Gastrocnemius medialis (tissue), 4 donors: ENCODE results near the gene DUS1L. TPM values are rescaled to one million over a fixed set of nuclear protein-coding genes. Genes with fewer than 3 reads are reported as not detected.

ENCODE experiments used
- ATAC-seq, 2 donors: fragments of 150-250 bp; one replicate each; pipeline ENCODE4 v1.9.1; 2016
- DNase-seq, 2 donors: peaks; one replicate each; pipeline ENCODE4 v3.0.0-alpha.2; 2019
- H3K27ac ChIP-seq, 4 donors: fragments of 200-600 bp; sonication (generic); 1 replicate in 1 of 4; 2 replicates in 3 of 4; pipeline ENCODE4 v1.5.1; 2016 to 2018; ENCODE audit warnings: mild to moderate bottlenecking in 2 of 4, moderate library complexity in 1 of 4
- H3K27me3 ChIP-seq, 3 donors: fragments of 200-600 bp; sonication (generic) in 2 of 3; 1 replicate in 1 of 3; 2 replicates in 2 of 3; pipeline versions ENCODE4 v1.5.1 to v1.6.0; 2016 to 2019; ENCODE audit warnings: mild to moderate bottlenecking in 1 of 3, moderate library complexity in 1 of 3
- H3K36me3 ChIP-seq, 2 donors: fragments of 200-600 bp; sonication (generic) in 1 of 2; one replicate each; pipeline ENCODE4 v1.5.1; 2017 to 2018
- H3K4me1 ChIP-seq, 2 donors: fragments of 200-600 bp; sonication (generic) in 1 of 2; one replicate each; pipeline ENCODE4 v1.5.1; 2016 to 2017; ENCODE audit warnings: mild to moderate bottlenecking in 2 of 2
- H3K4me3 ChIP-seq, 4 donors: fragments of 200-600 bp; sonication (generic) in 3 of 4; 1 replicate in 1 of 4; 2 replicates in 3 of 4; pipeline ENCODE4 v1.5.1; 2016 to 2019; ENCODE audit warnings: mild to moderate bottlenecking in 2 of 4
- H3K9me3 ChIP-seq, 3 donors: fragments of 200-600 bp; sonication (generic) in 2 of 3; 1 replicate in 1 of 3; 2 replicates in 2 of 3; pipeline ENCODE4 v1.5.1; 2016 to 2019
- POLR2A ChIP-seq, 2 donors: fragments of 450-650 bp; IDR thresholded peaks; one replicate each; pipeline ENCODE4 v1.6.1; 2017; ENCODE audit warnings: antibody characterized with exemption in 2 of 2, mild to moderate bottlenecking in 2 of 2, moderate library complexity in 2 of 2
- in situ Hi-C, 4 donors: fragments of 200-750 bp; cut with MboI; loops; one replicate each; pipeline versions ENCODE4 v1.15.0 to v1.8.0; 2017; ENCODE audit warnings: low sequenced_read_pairs in 4 of 4
- intact Hi-C: fragments of 100-400 bp; cut with DNase I; formaldehyde crosslinking; loops from one replicate; pipeline ENCODE4 v1.15.1; 2023; ENCODE audit warnings: low total_unique reads
- total RNA-seq, 4 donors: library from RNA; depleted of rRNA; stranded (reverse); fragments of >200 nt; gene quantifications; one replicate each; pipeline versions ENCODE4 v1.1.0 to v1.2.3, GENCODE V29; 2016
- TF ChIP-seq, protein P1 (sequence below), 5 experiments: fragments of 450-650 bp in 3 of 5; fragments of 200-600 bp in 2 of 5; sonication (generic) in 2 of 5; IDR thresholded peaks in 4 of 5; conservative IDR thresholded peaks in 1 of 5; 1 replicate in 4 of 5; 2 replicates in 1 of 5; pipeline ENCODE4 v1.5.1; 2016 to 2019; ENCODE audit warnings: antibody characterized with exemption in 5 of 5, mild to moderate bottlenecking in 3 of 5, moderate library complexity in 3 of 5

Gene DUS1L
- total RNA-seq, 4 donors from 2014 or later: 54.6 to 119 (median 83.2) TPM

DNA sequence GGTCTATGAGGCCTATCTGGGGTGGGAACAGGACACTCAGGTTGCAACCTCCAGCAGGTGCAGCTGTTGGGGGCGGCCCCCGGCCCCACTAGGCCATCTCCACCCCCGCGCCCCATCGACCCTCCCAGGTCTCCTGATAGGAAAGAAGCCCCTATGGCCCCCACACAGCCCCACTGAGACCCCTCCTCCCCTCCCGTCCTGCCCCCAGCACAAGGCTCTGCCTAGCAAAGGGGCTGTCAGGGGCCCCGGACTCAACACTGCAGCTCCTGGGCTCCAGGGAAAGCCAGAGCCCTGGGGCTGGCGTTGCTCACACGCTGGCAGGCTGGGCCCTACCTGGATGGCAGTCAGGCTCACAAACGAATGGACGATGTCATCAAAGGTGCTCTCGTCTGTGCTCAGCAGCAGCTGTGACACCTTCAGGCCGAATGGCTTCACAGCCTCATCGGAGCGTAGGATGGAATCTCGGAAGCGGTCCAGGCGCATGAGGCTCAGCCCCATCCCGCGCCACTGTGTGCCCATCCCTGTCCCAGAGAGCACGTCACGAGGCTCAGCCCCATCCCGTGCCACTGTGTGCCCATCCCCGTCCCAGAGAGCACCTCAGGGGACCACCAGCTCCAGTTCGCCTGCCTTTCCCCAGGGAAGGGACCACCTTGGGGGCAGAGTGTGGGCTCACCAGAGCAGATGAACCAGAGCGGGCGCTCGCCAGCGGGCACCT lies 25.1 kb upstream of the DUS1L start:
- DNase-seq (no peak), ATAC-seq (no peak)
- H3K36me3 ChIP-seq: peaks cover 0 to 99% of the 10 kb centered on the region in 2 donors
- intact Hi-C loops (no loop called here), in situ Hi-C loops (no loop called here)
- no peak overlapping the region for H3K4me3 ChIP-seq
- H3K27ac ChIP-seq: no peak overlapping the region
- H3K27me3 ChIP-seq: no peaks in the 10 kb centered on the region
- TF ChIP-seq, protein P1, sequence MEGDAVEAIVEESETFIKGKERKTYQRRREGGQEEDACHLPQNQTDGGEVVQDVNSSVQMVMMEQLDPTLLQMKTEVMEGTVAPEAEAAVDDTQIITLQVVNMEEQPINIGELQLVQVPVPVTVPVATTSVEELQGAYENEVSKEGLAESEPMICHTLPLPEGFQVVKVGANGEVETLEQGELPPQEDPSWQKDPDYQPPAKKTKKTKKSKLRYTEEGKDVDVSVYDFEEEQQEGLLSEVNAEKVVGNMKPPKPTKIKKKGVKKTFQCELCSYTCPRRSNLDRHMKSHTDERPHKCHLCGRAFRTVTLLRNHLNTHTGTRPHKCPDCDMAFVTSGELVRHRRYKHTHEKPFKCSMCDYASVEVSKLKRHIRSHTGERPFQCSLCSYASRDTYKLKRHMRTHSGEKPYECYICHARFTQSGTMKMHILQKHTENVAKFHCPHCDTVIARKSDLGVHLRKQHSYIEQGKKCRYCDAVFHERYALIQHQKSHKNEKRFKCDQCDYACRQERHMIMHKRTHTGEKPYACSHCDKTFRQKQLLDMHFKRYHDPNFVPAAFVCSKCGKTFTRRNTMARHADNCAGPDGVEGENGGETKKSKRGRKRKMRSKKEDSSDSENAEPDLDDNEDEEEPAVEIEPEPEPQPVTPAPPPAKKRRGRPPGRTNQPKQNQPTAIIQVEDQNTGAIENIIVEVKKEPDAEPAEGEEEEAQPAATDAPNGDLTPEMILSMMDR (IDR thresholded peaks at IDR 0.05 in 4 of 5, conservative IDR thresholded peaks at IDR 0.05 in 1 of 5): no peak
- TF ChIP-seq POLR2A (IDR thresholded peaks at IDR 0.05): no peak
- H3K4me1 ChIP-seq: no peaks in the 10 kb centered on the region
- H3K9me3 ChIP-seq: no peaks in the 10 kb centered on the region

DNA sequence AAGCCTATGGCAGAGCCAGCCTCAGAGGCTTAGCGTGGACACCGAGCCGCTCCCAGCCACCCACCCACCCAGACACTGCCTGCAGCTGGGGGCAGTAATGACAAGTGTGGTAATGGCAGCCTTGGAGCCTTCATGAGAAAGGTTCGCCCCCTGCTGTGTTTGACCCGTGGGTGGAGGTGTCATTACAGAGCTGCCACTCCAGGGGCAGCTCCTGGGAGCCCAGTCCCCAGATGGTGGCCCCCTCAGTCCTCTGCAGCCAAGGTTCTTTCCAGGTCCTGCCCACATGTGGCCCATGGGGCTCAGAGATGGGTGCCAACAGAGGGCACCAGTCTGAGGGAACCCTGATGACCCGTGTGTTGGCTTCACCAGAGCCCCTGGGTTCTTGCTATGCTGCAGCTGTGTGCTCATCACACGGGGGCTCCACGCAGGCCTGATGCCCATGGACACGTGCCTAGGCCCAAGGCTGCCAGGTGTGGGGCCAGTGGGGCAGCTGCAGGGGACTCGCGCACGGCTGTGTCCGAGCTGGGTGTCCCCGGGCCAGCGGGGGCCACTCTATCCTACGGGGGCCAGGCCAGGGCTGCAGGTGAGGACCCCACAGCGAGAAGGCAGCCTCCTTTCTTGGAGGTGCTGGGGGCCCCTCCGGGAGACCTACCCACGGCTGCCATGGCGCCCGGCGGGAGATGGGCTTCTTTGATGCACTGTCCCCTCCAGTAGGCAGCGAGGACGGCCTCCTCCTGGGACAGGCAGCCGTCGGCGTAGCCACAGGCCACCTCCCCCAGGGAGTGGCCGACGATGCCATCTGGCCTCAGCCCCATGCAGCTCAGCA lies 24.3 kb upstream of the DUS1L start:
- TF ChIP-seq, protein P1 (IDR thresholded peaks at IDR 0.05 in 4 of 5, conservative IDR thresholded peaks at IDR 0.05 in 1 of 5): no peak
- no peak for TF ChIP-seq POLR2A (IDR thresholded peaks at IDR 0.05)
- no peak for DNase-seq
- in situ Hi-C loops: no loop called here

DNA sequence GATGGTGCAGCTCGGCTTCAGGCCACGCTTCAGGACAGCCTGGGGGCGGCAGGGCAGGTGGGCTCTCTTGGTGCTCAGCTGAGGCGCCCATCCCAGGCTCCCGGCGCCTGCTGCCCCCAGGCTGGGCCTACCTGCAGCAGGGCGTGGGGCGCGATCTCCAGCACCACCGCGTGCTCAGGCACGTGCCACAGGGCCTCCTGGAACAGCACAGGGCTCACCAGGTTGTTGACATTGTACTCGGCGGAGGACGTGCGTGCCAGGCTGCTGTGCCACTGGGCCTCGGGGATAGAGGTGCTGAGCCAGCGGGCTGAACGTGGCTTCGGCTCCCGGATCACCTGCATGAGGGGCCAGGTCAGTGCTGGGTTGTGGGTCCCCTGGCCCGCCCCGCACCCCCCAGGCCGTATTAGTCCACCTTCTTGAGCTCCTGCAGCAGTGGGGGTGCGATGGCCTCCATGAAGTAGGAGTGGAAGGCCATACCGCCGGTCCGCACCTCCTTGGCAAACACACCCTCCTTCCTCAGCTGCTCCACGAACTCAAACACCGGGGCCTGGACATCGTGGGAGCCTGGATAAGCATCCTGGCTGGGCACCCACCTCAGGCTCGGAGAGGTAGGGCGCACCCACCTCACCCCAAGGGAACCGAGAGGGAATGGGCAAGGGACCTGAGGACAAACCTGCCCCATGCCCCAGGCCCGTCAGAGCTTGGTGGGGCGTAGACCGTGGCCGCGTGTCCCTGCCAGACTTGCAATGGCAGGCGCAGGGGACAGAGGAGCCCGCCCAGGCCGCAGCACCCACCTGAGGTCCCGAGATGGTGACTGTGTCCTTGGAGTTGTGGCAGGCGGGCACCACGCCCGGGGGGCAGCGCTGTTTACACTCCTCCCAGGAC lies 23.5 kb upstream of the DUS1L start:
- ATAC-seq (no peak), DNase-seq (no peak)
- TF ChIP-seq POLR2A (IDR thresholded peaks at IDR 0.05): no peak
- TF ChIP-seq, protein P1 (IDR thresholded peaks at IDR 0.05 in 4 of 5, conservative IDR thresholded peaks at IDR 0.05 in 1 of 5): no peak
- no peak overlapping the region for H3K4me3 ChIP-seq
- H3K27ac ChIP-seq: no peak overlapping the region
- no peaks in the 10 kb centered on the region for H3K9me3 ChIP-seq
- H3K27me3 ChIP-seq: no peaks in the 10 kb centered on the region
- intact Hi-C loops (no loop called here), in situ Hi-C loops (no loop called here)
- H3K36me3 ChIP-seq: peaks cover 0 to 100% of the 10 kb centered on the region in 2 donors
- no peaks in the 10 kb centered on the region for H3K4me1 ChIP-seq

More for the DNA sequence above, 24.3 kb upstream of the DUS1L start:
- intact Hi-C loops: no loop called here
- Histone ChIP-seq H3K4me1 (no peaks in the 10 kb centered on the region), H3K27me3 (no peaks in the 10 kb centered on the region), H3K27ac (no peak overlapping the region), H3K9me3 (no peaks in the 10 kb centered on the region), H3K36me3 (peaks cover 0 to 99% of the 10 kb centered on the region in 2 donors), H3K4me3 (no peak overlapping the region)
- no peak for ATAC-seq

DNA sequence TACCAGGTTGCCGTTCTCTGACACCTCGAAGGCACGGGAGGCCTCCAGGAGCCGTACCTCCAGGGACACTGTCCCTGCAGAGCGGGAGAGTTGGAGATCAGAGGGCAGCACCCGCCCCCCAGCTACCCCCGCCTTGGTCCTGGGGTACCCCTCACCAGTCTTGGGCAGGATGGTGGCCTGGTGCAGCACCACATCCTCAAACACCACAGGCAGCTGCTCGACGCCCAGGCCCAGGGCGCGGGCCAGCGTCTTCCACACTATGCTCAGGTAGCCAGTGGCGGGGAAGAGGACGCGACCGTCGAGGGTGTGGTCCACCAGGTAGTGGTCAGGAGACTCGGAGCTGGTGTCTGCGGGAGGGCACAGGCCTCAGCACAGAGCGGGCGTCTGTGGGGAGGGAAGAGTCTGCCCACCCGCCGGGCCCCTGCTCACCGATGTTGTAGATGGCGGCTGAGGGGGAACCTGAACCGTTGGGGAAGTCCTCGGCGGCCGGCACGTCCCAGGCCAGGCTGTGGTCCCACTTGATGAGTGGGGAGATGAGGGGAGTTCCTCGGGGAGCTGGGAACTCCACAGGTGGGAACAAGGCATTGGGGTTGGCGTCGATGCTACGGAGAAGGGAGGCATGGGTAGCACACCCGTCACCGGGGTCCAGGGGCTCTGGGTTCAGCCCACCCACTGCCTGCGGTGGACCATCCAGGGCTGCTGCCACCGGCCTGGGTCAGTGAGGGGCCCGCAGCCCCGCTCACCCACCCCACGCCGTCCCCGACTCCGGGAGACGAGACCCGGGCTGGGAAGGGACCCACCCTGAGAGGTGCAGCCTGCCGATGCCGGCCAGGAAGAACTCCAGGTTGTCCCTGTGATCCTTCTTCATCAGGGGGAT lies 22.6 kb upstream of the DUS1L start:
- ATAC-seq (no peak), DNase-seq (no peak)
- no peaks in the 10 kb centered on the region for H3K9me3 ChIP-seq

More for the DNA sequence above, 22.6 kb upstream of the DUS1L start:
- intact Hi-C loops (no loop called here), in situ Hi-C loops (no loop called here)
- no peaks in the 10 kb centered on the region for H3K4me1 ChIP-seq
- H3K27me3 ChIP-seq: no peaks in the 10 kb centered on the region
- TF ChIP-seq, protein P1 (IDR thresholded peaks at IDR 0.05 in 4 of 5, conservative IDR thresholded peaks at IDR 0.05 in 1 of 5): no peak
- no peak for TF ChIP-seq POLR2A (IDR thresholded peaks at IDR 0.05)
- no peak overlapping the region for H3K4me3 ChIP-seq
- no peak overlapping the region for H3K27ac ChIP-seq
- H3K36me3 ChIP-seq: peaks cover 0 to 98% of the 10 kb centered on the region in 2 donors
